ENCODE results near the gene PDGFRA.

- TF ChIP-seq CTCF (conservative IDR thresholded peaks at IDR 0.05 in 1 of 2, IDR thresholded peaks at IDR 0.05 in 1 of 2; ENCODE audit: low read depth in 1 of 2, low read length in 2 of 2) (no peak), EZH2 (IDR thresholded peaks at IDR 0.05; ENCODE audit: low read length, missing control alignments) (no peak)
Measured at GRCh38 chr4:54189140-54189539, 40.0 kb upstream of the PDGFRA start.
